Natural killer cell (primary cell): Measurements from ENCODE around the gene IRGM. TPM values are rescaled to one million over a fixed set of nuclear protein-coding genes. Genes with fewer than 3 reads are reported as not detected.

Experiments used
- ATAC-seq, 3 donors: fragments of 150-1000 bp in 2 of 3; fragments of 200-7000 bp in 1 of 3; cut with Tn5 transposase; 1 replicate in 1 of 3; 2 replicates in 2 of 3; pipeline ENCODE4 v1.10.0; 2021; ENCODE audit warnings: mild to moderate bottlenecking in 2 of 3, moderate library complexity in 2 of 3
- DNase-seq, 2 donors: peaks; one replicate each; pipeline versions ENCODE4 v3.0.0 to v3.0.0-alpha.2; 2013 to 2021; ENCODE audit warnings: mixed read lengths in 1 of 2
- H3K27ac ChIP-seq: one replicate; pipeline ENCODE4 v1.5.1; 2013; ENCODE audit warnings: mild to moderate bottlenecking, low read length
- H3K27me3 ChIP-seq: one replicate; pipeline ENCODE4 v1.6.1; 2013; ENCODE audit warnings: low read length; ENCODE audit not compliant: control insufficient read depth, insufficient read depth
- H3K36me3 ChIP-seq: one replicate; pipeline ENCODE4 v1.6.1; 2013; ENCODE audit warnings: low read length; ENCODE audit not compliant: control insufficient read depth, insufficient read depth
- H3K4me1 ChIP-seq: one replicate; pipeline ENCODE4 v1.6.1; 2013; ENCODE audit warnings: low read length; ENCODE audit not compliant: control insufficient read depth, insufficient read depth
- H3K4me3 ChIP-seq: one replicate; pipeline ENCODE4 v1.5.1; 2013; ENCODE audit warnings: low read length
- H3K9me3 ChIP-seq: one replicate; pipeline ENCODE4 v1.6.1; 2013; ENCODE audit warnings: low read length; ENCODE audit not compliant: control insufficient read depth, insufficient read depth
- H3K27ac Mint-ChIP-seq, 2 donors: one replicate each; pipeline ENCODE4 v1.8.0; 2022; ENCODE audit warnings: mild to moderate bottlenecking in 2 of 2, mixed read lengths in 2 of 2, moderate library complexity in 1 of 2
- H3K27me3 Mint-ChIP-seq, 2 donors: one replicate each; pipeline ENCODE4 v1.8.0; 2022; ENCODE audit warnings: low read depth in 2 of 2, mixed read lengths in 2 of 2
- H3K36me3 Mint-ChIP-seq: one replicate; pipeline ENCODE4 v1.8.0; 2022; ENCODE audit warnings: mixed read lengths
- H3K4me1 Mint-ChIP-seq, 2 donors: one replicate each; pipeline ENCODE4 v1.8.0; 2022; ENCODE audit warnings: mixed read lengths in 2 of 2
- H3K4me3 Mint-ChIP-seq: one replicate; pipeline ENCODE4 v1.8.0; 2022; ENCODE audit warnings: mild to moderate bottlenecking, moderate library complexity, mixed read lengths
- H3K9me3 Mint-ChIP-seq, 2 donors: one replicate each; pipeline ENCODE4 v1.8.0; 2022; ENCODE audit warnings: mixed read lengths in 2 of 2
- CTCF ChIP-seq: fragments of 200-600 bp; IDR thresholded peaks from one replicate; pipeline ENCODE4 v1.8.0; 2022; ENCODE audit warnings: antibody characterized with exemption
- WGBS: methylation state at CpG from one replicate; pipeline ENCODE4 v1.1.7; 2013; ENCODE audit warnings: missing lambda C conversion rate; ENCODE audit not compliant: insufficient coverage; 5-methylcytosine and 5-hydroxymethylcytosine counted together
- intact Hi-C: fragments of 100-400 bp; cut with micrococcal nuclease; formaldehyde crosslinking; loops from one replicate; pipeline ENCODE4 v1.14.2; 2022
- total RNA-seq, 4 donors: library from RNA; stranded (reverse); fragments of 120-200 nt in 1 of 4; gene quantifications; one replicate each; pipeline versions ENCODE4 v1.2.3 to v1.2.4, GENCODE V29; 2013 to 2022

IRGM gene
- total RNA-seq, 3 donors from 2014 or later (not counting 1 experiment from before 2014, with no cell fraction given), result 0.85 to 5.7 (median 2.4) TPM

GRCh38 chr5:150860246-150860821 is 14.0 kb downstream of the IRGM start:
- H3K27me3 Mint-ChIP-seq, result peaks cover 0 to 14% of the 10 kb centered on the region in 2 donors
- no peaks in the 10 kb centered on the region for H3K4me1 ChIP-seq
- TF ChIP-seq CTCF, result no peak
- no peaks in the 10 kb centered on the region for H3K4me1 Mint-ChIP-seq
- H3K36me3 Mint-ChIP-seq, result peaks cover 17% of the 10 kb centered on the region
- 82% methylated on average over 1 of the region's 2 CpGs for WGBS
- no peaks in the 10 kb centered on the region for H3K27me3 ChIP-seq
- peaks cover 0 to 8% of the 10 kb centered on the region in 2 donors for H3K9me3 Mint-ChIP-seq
- DNase-seq (no peak), ATAC-seq (no peak)
- no peak overlapping the region for H3K4me3 ChIP-seq
- no peak overlapping the region for H3K27ac Mint-ChIP-seq
- H3K4me3 Mint-ChIP-seq, result no peak overlapping the region
- intact Hi-C loops, result no loop called here
- no peaks in the 10 kb centered on the region for H3K36me3 ChIP-seq
- H3K9me3 ChIP-seq, result peaks cover 3% of the 10 kb centered on the region
- no peak overlapping the region for H3K27ac ChIP-seq

- H3K4me1 Mint-ChIP-seq, result no peaks in the 10 kb centered on the region
- Histone ChIP-seq H3K9me3 (peaks cover 3% of the 10 kb centered on the region), H3K36me3 (no peaks in the 10 kb centered on the region), H3K4me1 (no peaks in the 10 kb centered on the region), H3K4me3 (no peak overlapping the region), H3K27ac (no peak overlapping the region), H3K27me3 (no peaks in the 10 kb centered on the region)
- H3K27ac Mint-ChIP-seq, result no peak overlapping the region
- peaks cover 17% of the 10 kb centered on the region for H3K36me3 Mint-ChIP-seq
- no peak for DNase-seq
- no peak for TF ChIP-seq CTCF
- H3K9me3 Mint-ChIP-seq, result peaks cover 0 to 8% of the 10 kb centered on the region in 2 donors
- ATAC-seq, result no peak
- no peak overlapping the region for H3K4me3 Mint-ChIP-seq
- WGBS, result 86% methylated on average over 1 of the region's 1 CpG
- intact Hi-C loops, result no loop called here
- H3K27me3 Mint-ChIP-seq, result peaks cover 0 to 13% of the 10 kb centered on the region in 2 donors
Measured at GRCh38 chr5:150862070-150862469, 15.7 kb downstream of the IRGM start.

- peaks cover 11 to 13% of the 10 kb centered on the region in 2 donors for H3K9me3 Mint-ChIP-seq
Measured at GRCh38 chr5:150879358-150879757, 33.0 kb downstream of the IRGM start.

More at GRCh38 chr5:150879358-150879757, 33.0 kb downstream of the IRGM start:
- Mint-ChIP-seq H3K4me1 (no peaks in the 10 kb centered on the region), H3K4me3 (no peak overlapping the region), H3K27me3 (peaks cover 0 to 3% of the 10 kb centered on the region in 2 donors), H3K36me3 (peaks cover 26% of the 10 kb centered on the region), H3K27ac (no peak overlapping the region)
- H3K27ac ChIP-seq, result no peak overlapping the region
- H3K4me1 ChIP-seq, result no peaks in the 10 kb centered on the region
- no peak overlapping the region for H3K4me3 ChIP-seq
- DNase-seq (no peak), ATAC-seq (no peak)
- no peaks in the 10 kb centered on the region for H3K36me3 ChIP-seq
- intact Hi-C loops, result no loop called here
- no peaks in the 10 kb centered on the region for H3K27me3 ChIP-seq
- peaks cover 13% of the 10 kb centered on the region for H3K9me3 ChIP-seq
- no peak for TF ChIP-seq CTCF
